Measurements from ENCODE around the gene KRTAP10-5. TPM values are rescaled to one million over a fixed set of nuclear protein-coding genes. Genes with fewer than 3 reads are reported as not detected.

KRTAP10-5 gene
- total RNA-seq, 1 donor from 2014 or later = not detected

Other genes with a start within 250 kb of the KRTAP10-5 start
- gene CFAP410, start 241.2 kb downstream of the KRTAP10-5 start, total RNA-seq = 11.2 and 11.4 TPM in 2 replicates
- gene TRPM2, start 227.0 kb downstream of the KRTAP10-5 start, total RNA-seq = 0.52 and 1.7 TPM in 2 replicates
- 1.0 and 3.0 TPM in 2 replicates for gene LRRC3, start 125.1 kb downstream of the KRTAP10-5 start, total RNA-seq
- gene KRTAP10-1, start 40.4 kb downstream of the KRTAP10-5 start, total RNA-seq = not detected in 2 replicates
- not detected in 2 replicates for gene KRTAP10-2, start 29.1 kb downstream of the KRTAP10-5 start, total RNA-seq
- gene KRTAP10-3, start 21.8 kb downstream of the KRTAP10-5 start, total RNA-seq = not detected in 2 replicates
- not detected in 2 replicates for gene KRTAP10-4, start 6.9 kb downstream of the KRTAP10-5 start, total RNA-seq
- not detected in 2 replicates for gene KRTAP10-6, start 11.9 kb upstream of the KRTAP10-5 start, total RNA-seq
- not detected in 2 replicates for gene KRTAP10-7, start 20.0 kb upstream of the KRTAP10-5 start, total RNA-seq
- gene KRTAP10-8, start 31.5 kb upstream of the KRTAP10-5 start, total RNA-seq = not detected in 2 replicates
- gene KRTAP10-9, start 46.5 kb upstream of the KRTAP10-5 start, total RNA-seq = not detected in 2 replicates
- gene KRTAP10-10, start 56.8 kb upstream of the KRTAP10-5 start, total RNA-seq = not detected in 2 replicates
- not detected in 2 replicates for gene KRTAP10-11, start 65.8 kb upstream of the KRTAP10-5 start, total RNA-seq
- not detected in 2 replicates for gene KRTAP12-4, start 74.1 kb upstream of the KRTAP10-5 start, total RNA-seq
- gene KRTAP12-3, start 77.3 kb upstream of the KRTAP10-5 start, total RNA-seq = not detected in 2 replicates
- not detected in 2 replicates for gene KRTAP12-2, start 86.3 kb upstream of the KRTAP10-5 start, total RNA-seq
- gene KRTAP12-1, start 101.6 kb upstream of the KRTAP10-5 start, total RNA-seq = not detected in 2 replicates
- not detected in 2 replicates for gene KRTAP10-12, start 116.6 kb upstream of the KRTAP10-5 start, total RNA-seq
- not detected in 2 replicates for gene TSPEAR, start 131.0 kb upstream of the KRTAP10-5 start, total RNA-seq
- 29.6 and 47.2 TPM in 2 replicates for gene UBE2G2, start 221.2 kb upstream of the KRTAP10-5 start, total RNA-seq
- 58.7 and 86.0 TPM in 2 replicates for gene SUMO3, start 237.5 kb upstream of the KRTAP10-5 start, total RNA-seq